Measurements from ENCODE around the gene SPANXA1.
"Not testable (repeated sequence)": the region's sequence is repeated elsewhere in the genome, so short reads cannot be mapped to it uniquely, and the experiment has no call there.

Gene SPANXA1

GRCh38 chrX:141584638-141585037 is at the start of gene SPANXA1:
SPANXA1 (minus strand) TSS chrX:141584738; CDS start chrX:141584678, 60 bp downstream.
- in situ Hi-C loops (cut with HindIII; ENCODE audit: low sequenced_read_pairs), result not testable (repeated sequence)

GRCh38 chrX:141632124-141632523 is 47.6 kb upstream of the SPANXA1 start:
- in situ Hi-C loops (cut with HindIII; ENCODE audit: low sequenced_read_pairs), result no loop called here

- in situ Hi-C loops (cut with HindIII; ENCODE audit: low sequenced_read_pairs), result no loop called here
Observed at GRCh38 chrX:141619336-141619735, 34.8 kb upstream of the SPANXA1 start.

GRCh38 chrX:141609111-141609510 is 24.6 kb upstream of the SPANXA1 start:
- in situ Hi-C loops (cut with HindIII; ENCODE audit: low sequenced_read_pairs), result no loop called here

- in situ Hi-C loops (cut with HindIII; ENCODE audit: low sequenced_read_pairs), result not testable (repeated sequence)
Observed at GRCh38 chrX:141589408-141589807, 4.9 kb upstream of the SPANXA1 start, which contains the start of gene SPANXA2. SPANXA2 (plus strand) TSS chrX:141589708; CDS start chrX:141589768, 60 bp downstream.

- in situ Hi-C loops (cut with HindIII; ENCODE audit: low sequenced_read_pairs), result not testable (repeated sequence)
Observed at GRCh38 chrX:141542551-141542950, 42.0 kb downstream of the SPANXA1 start.
